Gastroesophageal sphincter (tissue), 4 donors: ENCODE results near the gene PPP6R3. TPM values are rescaled to one million over a fixed set of nuclear protein-coding genes. Genes with fewer than 3 reads are reported as not detected.

Experiments used
- ATAC-seq: fragments of 150-250 bp; one replicate; pipeline ENCODE4 v1.9.1; 2016; ENCODE audit warnings: mild to moderate bottlenecking, moderate library complexity
- H3K27ac ChIP-seq, 4 donors: fragments of 200-600 bp; sonication (generic) in 3 of 4; 1 replicate in 3 of 4; 2 replicates in 1 of 4; pipeline ENCODE4 v1.5.1; 2016 to 2019
- H3K27me3 ChIP-seq: fragments of 200-600 bp; sonication (generic); one replicate; pipeline ENCODE4 v1.5.1; 2019
- H3K36me3 ChIP-seq, 2 donors: fragments of 200-600 bp; sonication (generic); one replicate each; pipeline ENCODE4 v1.5.1; 2019; ENCODE audit warnings: control low read depth in 1 of 2
- H3K4me1 ChIP-seq, 3 donors: fragments of 200-600 bp; sonication (generic); 1 replicate in 2 of 3; 2 replicates in 1 of 3; pipeline ENCODE4 v1.5.1; 2016 to 2019; ENCODE audit warnings: control low read depth in 2 of 3
- H3K4me3 ChIP-seq, 2 donors: fragments of 200-600 bp; sonication (generic); one replicate each; pipeline ENCODE4 v1.5.1; 2019; ENCODE audit warnings: mild to moderate bottlenecking in 1 of 2, moderate library complexity in 1 of 2
- H3K9me3 ChIP-seq, 3 donors: fragments of 200-600 bp; sonication (generic); one replicate each; pipeline ENCODE4 v1.5.1; 2017 to 2019; ENCODE audit warnings: control low read depth in 2 of 3
- CTCF ChIP-seq, 4 experiments: fragments of 200-600 bp in 2 of 4; fragments of 450-650 bp in 2 of 4; sonication (generic) in 1 of 4; IDR thresholded peaks; one replicate each; pipeline ENCODE4 v1.5.1; 2017 to 2019; ENCODE audit warnings: antibody characterized with exemption in 4 of 4, mild to moderate bottlenecking in 2 of 4, moderate library complexity in 2 of 4
- EP300 ChIP-seq: sonication (generic); formaldehyde crosslinking; IDR thresholded peaks from one replicate; pipeline ENCODE4 v1.6.1; 2017; ENCODE audit warnings: antibody characterized with exemption, mild to moderate bottlenecking
- POLR2A ChIP-seq, 2 donors: fragments of 450-650 bp; IDR thresholded peaks; one replicate each; pipeline ENCODE4 v1.6.1; 2017; ENCODE audit warnings: antibody characterized with exemption in 2 of 2, mild to moderate bottlenecking in 2 of 2, moderate library complexity in 1 of 2
- POLR2AphosphoS5 ChIP-seq: sonication (generic); formaldehyde crosslinking; IDR thresholded peaks from one replicate; pipeline ENCODE4 v1.6.1; 2017; ENCODE audit warnings: antibody characterized with exemption
- WGBS, 2 donors: methylation state at CpG; one replicate each; pipeline ENCODE4 v1.1.5; 2018; ENCODE audit warnings: low coverage in 1 of 2; 5-methylcytosine and 5-hydroxymethylcytosine counted together
- total RNA-seq, 4 donors: library from RNA; depleted of rRNA; stranded (reverse); fragments of >200 nt; gene quantifications; one replicate each; pipeline ENCODE4 v1.1.0, GENCODE V29; 2016

Gene PPP6R3
- total RNA-seq, 4 donors from 2014 or later = 128 to 164 (median 144) TPM

DNA sequence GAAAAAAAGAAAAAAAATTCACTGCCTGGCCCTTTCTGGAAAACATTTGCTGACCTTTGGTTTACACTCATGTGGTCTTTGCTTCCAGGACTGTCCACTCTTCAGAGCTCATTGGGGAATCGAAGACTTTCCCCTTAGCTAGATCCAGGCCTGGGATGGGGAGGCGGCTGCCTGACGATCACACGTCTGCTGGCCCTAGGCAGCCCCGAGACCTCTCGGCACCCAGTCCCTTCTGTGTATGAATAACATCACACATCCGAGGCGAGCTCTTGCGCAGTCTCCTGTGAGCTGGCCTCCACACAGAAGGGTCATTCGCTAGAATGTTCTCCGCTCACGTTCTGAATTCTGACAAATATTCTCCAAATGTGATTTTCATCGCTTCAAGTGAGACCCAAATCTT is 198.1 kb downstream of the PPP6R3 start:
- Histone ChIP-seq H3K4me3 (no peak overlapping the region), H3K36me3 (no peaks in the 10 kb centered on the region), H3K4me1 (peaks cover 0 to 10% (median 0%) of the 10 kb centered on the region in 3 donors), H3K27me3 (peaks cover 22% of the 10 kb centered on the region), H3K9me3 (peaks cover 0 to 22% (median 0%) of the 10 kb centered on the region in 3 donors), H3K27ac (no peak overlapping the region)
- WGBS, 2 donors = 60 to 63% methylated on average over 1 to 12 of the region's 13 CpGs
- TF ChIP-seq EP300 (no peak), POLR2A (IDR thresholded peaks at IDR 0.05) (no peak), CTCF (IDR thresholded peaks at IDR 0.05) (no peak), POLR2AphosphoS5 (no peak)
- ATAC-seq = no peak

- no peak overlapping the region for H3K4me3 ChIP-seq
- peaks cover 0 to 17% (median 0%) of the 10 kb centered on the region in 3 donors for H3K9me3 ChIP-seq
- 45 to 59% methylated on average over 6 to 8 of the region's 22 CpGs for WGBS, 2 donors
- ATAC-seq = peak; percentile 66
- peaks cover 23% of the 10 kb centered on the region for H3K27me3 ChIP-seq
- TF ChIP-seq POLR2AphosphoS5 (no peak), POLR2A (IDR thresholded peaks at IDR 0.05) (no peak), EP300 (no peak), CTCF (IDR thresholded peaks at IDR 0.05) (no peak)
- H3K4me1 ChIP-seq = peaks cover 0 to 10% (median 0%) of the 10 kb centered on the region in 3 donors
- no peaks in the 10 kb centered on the region for H3K36me3 ChIP-seq
- no peak overlapping the region for H3K27ac ChIP-seq
Measured at GRCh38 chr11:68659158-68659921, 198.8 kb downstream of the PPP6R3 start.

GRCh38 chr11:68660066-68660810 is 199.7 kb downstream of the PPP6R3 start:
- TF ChIP-seq CTCF (IDR thresholded peaks at IDR 0.05) = no peak
- TF ChIP-seq POLR2A (IDR thresholded peaks at IDR 0.05) = no peak
- no peak for TF ChIP-seq POLR2AphosphoS5
- TF ChIP-seq EP300 = no peak
- no peak overlapping the region for H3K27ac ChIP-seq
- ATAC-seq = no peak

DNA sequence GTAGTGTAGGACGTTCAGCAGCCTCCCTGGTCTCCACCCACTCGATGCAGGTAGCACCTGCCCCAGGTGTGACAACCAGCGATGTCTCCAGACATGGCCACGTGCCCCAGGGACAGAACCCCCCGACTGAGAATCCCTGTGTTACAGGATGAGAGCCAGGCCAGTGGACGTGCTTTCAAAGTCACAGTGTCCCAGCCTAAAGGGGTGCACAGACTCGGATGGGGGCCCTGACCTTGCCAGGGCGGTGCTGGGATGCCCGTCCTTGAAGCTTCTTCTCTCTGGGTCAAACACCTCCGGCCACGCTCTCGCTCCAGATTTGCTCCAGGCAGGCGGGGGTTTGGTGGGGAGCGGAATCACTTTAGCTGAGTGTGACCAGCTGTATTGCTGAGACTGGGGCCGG is 200.5 kb downstream of the PPP6R3 start:
- H3K27me3 ChIP-seq = peaks cover 33% of the 10 kb centered on the region
- peaks cover 0 to 10% (median 0%) of the 10 kb centered on the region in 3 donors for H3K4me1 ChIP-seq
- no CpG with 5 or more reads among the region's 15 CpGs for WGBS, 2 donors
- peaks cover 0 to under 1% (median 0%) of the 10 kb centered on the region in 3 donors for H3K9me3 ChIP-seq
- no peaks in the 10 kb centered on the region for H3K36me3 ChIP-seq
- H3K27ac ChIP-seq = no peak overlapping the region
- no peak overlapping the region for H3K4me3 ChIP-seq
- no peak for TF ChIP-seq POLR2AphosphoS5
- no peak for TF ChIP-seq CTCF (IDR thresholded peaks at IDR 0.05)
- TF ChIP-seq EP300 = no peak
- no peak for TF ChIP-seq POLR2A (IDR thresholded peaks at IDR 0.05)
- no peak for ATAC-seq

More at GRCh38 chr11:68660066-68660810, 199.7 kb downstream of the PPP6R3 start:
- H3K4me3 ChIP-seq = no peak overlapping the region
- 92 to 94% methylated on average over 8 of the region's 18 CpGs for WGBS, 2 donors
- H3K27me3 ChIP-seq = peaks cover 32% of the 10 kb centered on the region
- H3K9me3 ChIP-seq = peaks cover 0 to 8% (median 0%) of the 10 kb centered on the region in 3 donors
- H3K36me3 ChIP-seq = no peaks in the 10 kb centered on the region
- H3K4me1 ChIP-seq = peaks cover 0 to 10% (median 0%) of the 10 kb centered on the region in 3 donors
